HCT116 (cell line): ENCODE data around the gene ZRANB1. TPM values are rescaled to one million over a fixed set of nuclear protein-coding genes. Genes with fewer than 3 reads are reported as not detected.

Experiments
- ATAC-seq: fragments of 200-7000 bp; cut with Tn5 transposase; 2 replicates; pipeline ENCODE4 v1.9.1; 2020; ENCODE audit warnings: mild to moderate bottlenecking, moderate library complexity
- BruUV-seq: library from RNA; stranded (reverse); fragments of 400-500 nt; replicated peaks from 2 replicates; lab custom pipeline; 2021; lab: Mats Ljungman, UMichigan
- CTCF ChIA-PET: fragments of 300-600 bp; sonication (Branson Sonifier 250); formaldehyde crosslinking; loops from one replicate; lab custom pipeline; 2021; ENCODE audit warnings: antibody characterized with exemption; lab: Charles Lee
- POLR2A ChIA-PET: fragments of 300-600, 350-600 bp; sonication (Branson Sonifier 250); formaldehyde crosslinking; loops from one replicate; lab custom pipeline; 2021; ENCODE audit warnings: antibody characterized with exemption; lab: Charles Lee
- RAD21 ChIA-PET, 2 experiments: fragments of 300-600 bp; sonication (Branson Sonifier 250); formaldehyde crosslinking; loops; one replicate each; lab custom pipeline; 2023; ENCODE audit warnings: low total read pairs in 2 of 2; ENCODE audit not compliant: uncharacterized antibody in 2 of 2, unreplicated experiment in 2 of 2, low non-redundant PET in 1 of 2; lab: Charles Lee
- DNase-seq: peaks from one replicate; pipeline ENCODE4 v3.0.0-alpha.2; 2010; ENCODE audit warnings: low read depth, low spot score
- H2AFZ ChIP-seq: fragments of 200-600 bp; shearing (Covaris generic), sonication (generic); 2 replicates; pipeline ENCODE4 v1.6.1; 2017; ENCODE audit warnings: low read depth, mixed run types, mixed read lengths, antibody characterized with exemption, low read length; ENCODE audit not compliant: poor library complexity, severe bottlenecking
- H3K27ac ChIP-seq: 2 replicates; pipeline ENCODE4 v1.5.1; 2012; ENCODE audit warnings: low read depth, low read length
- H3K27me3 ChIP-seq: fragments of 200-600 bp; sonication (generic); 2 replicates; pipeline ENCODE4 v1.6.1; 2016; ENCODE audit warnings: mixed run types, low read length, mixed read lengths; ENCODE audit not compliant: insufficient read depth
- H3K36me3 ChIP-seq, 2 experiments: fragments of 200-500 bp in 1 of 2; fragments of 200-600 bp in 1 of 2; sonication (Bioruptor generic) in 1 of 2; sonication (generic) in 1 of 2; 2 replicates each; pipeline versions ENCODE4 v1.5.1 to v1.6.1; 2014 to 2016; ENCODE audit warnings: low read length in 2 of 2, inconsistent platforms in 1 of 2, mixed read lengths in 1 of 2, mixed run types in 1 of 2; ENCODE audit not compliant: insufficient read depth in 2 of 2, control insufficient read depth in 1 of 2
- H3K4me1 ChIP-seq, 2 experiments: fragments of 200-600 bp in 1 of 2; sonication (generic) in 1 of 2; 2 replicates each; pipeline versions ENCODE4 v1.5.1 to v1.6.1; 2012 to 2017; ENCODE audit warnings: low read length in 2 of 2, inconsistent platforms in 1 of 2, mild to moderate bottlenecking in 1 of 2, mixed read lengths in 1 of 2, mixed run types in 1 of 2, moderate library complexity in 1 of 2; ENCODE audit not compliant: insufficient read depth in 2 of 2, control insufficient read depth in 1 of 2
- H3K4me2 ChIP-seq: fragments of 200-600 bp; sonication (generic); 2 replicates; pipeline ENCODE4 v1.6.1; 2017; ENCODE audit warnings: mixed run types, low read length, mixed read lengths
- H3K4me3 ChIP-seq, 2 experiments: fragments of 200-600 bp in 1 of 2; sonication (generic) in 1 of 2; replicated peaks in 1 of 2; 2 replicates each; pipeline ENCODE4 v1.5.1; 2011 to 2016; ENCODE audit warnings: low read length in 2 of 2, control low read depth in 1 of 2, low read depth in 1 of 2, mild to moderate bottlenecking in 1 of 2, mixed read lengths in 1 of 2, mixed run types in 1 of 2
- H3K79me2 ChIP-seq: fragments of 200-600 bp; sonication (generic); 2 replicates; pipeline ENCODE4 v1.6.1; 2017; ENCODE audit warnings: mild to moderate bottlenecking, mixed run types, low read length, moderate library complexity, mixed read lengths; ENCODE audit not compliant: insufficient read depth
- H3K9ac ChIP-seq: fragments of 200-600 bp; sonication (generic); 2 replicates; pipeline ENCODE4 v1.6.1; 2016; ENCODE audit warnings: low read length, mixed read lengths
- H3K9me2 ChIP-seq: fragments of 200-600 bp; sonication (generic), shearing (Covaris generic); 2 replicates; pipeline ENCODE4 v1.6.1; 2017; ENCODE audit warnings: mixed run types, mild to moderate bottlenecking, moderate library complexity; ENCODE audit not compliant: insufficient read depth
- H3K9me3 ChIP-seq, 2 experiments: fragments of 200-500 bp in 1 of 2; fragments of 200-600 bp in 1 of 2; sonication (Bioruptor generic) in 1 of 2; sonication (generic) in 1 of 2; 2 replicates each; pipeline ENCODE4 v1.6.1; 2014 to 2017; ENCODE audit warnings: low read length in 2 of 2, mixed read lengths in 2 of 2, inconsistent platforms in 1 of 2, low read depth in 1 of 2, mild to moderate bottlenecking in 1 of 2, mixed run types in 1 of 2, moderate library complexity in 1 of 2; ENCODE audit not compliant: control insufficient read depth in 1 of 2, insufficient read depth in 1 of 2
- H4K20me1 ChIP-seq: fragments of 200-600 bp; sonication (generic), shearing (Covaris generic); 2 replicates; pipeline ENCODE4 v1.6.1; 2017; ENCODE audit warnings: mixed run types, mild to moderate bottlenecking, moderate library complexity; ENCODE audit not compliant: insufficient read depth
- CBX3 ChIP-seq: IDR thresholded peaks from 2 replicates; pipeline ENCODE4 v1.6.1; 2012; ENCODE audit warnings: low read depth
- CEBPB ChIP-seq: IDR thresholded peaks from 2 replicates; pipeline ENCODE4 v1.6.1; 2012; ENCODE audit warnings: low read depth
- ELF1 ChIP-seq: IDR thresholded peaks from 2 replicates; pipeline ENCODE4 v1.6.1; 2012; ENCODE audit warnings: low read depth, borderline replicate concordance
- POLR2A ChIP-seq: IDR thresholded peaks from 2 replicates; pipeline ENCODE4 v1.7.0; 2011; ENCODE audit warnings: borderline replicate concordance; ENCODE audit not compliant: insufficient read depth, insufficient read length; ENCODE audit errors: extremely low read depth
- RAD21 ChIP-seq: IDR thresholded peaks from 2 replicates; pipeline ENCODE4 v1.6.1; 2012; ENCODE audit warnings: low read depth, mild to moderate bottlenecking
- REST ChIP-seq: IDR thresholded peaks from 2 replicates; pipeline ENCODE4 v1.6.1; 2012; ENCODE audit warnings: low read depth
- SIN3A ChIP-seq: IDR thresholded peaks from 2 replicates; pipeline ENCODE4 v1.6.1; 2012; ENCODE audit warnings: low read depth
- SP1 ChIP-seq: IDR thresholded peaks from 2 replicates; pipeline ENCODE4 v1.6.1; 2012; ENCODE audit warnings: low read depth
- SRF ChIP-seq: IDR thresholded peaks from 2 replicates; pipeline ENCODE4 v1.6.1; 2012; ENCODE audit warnings: low read depth
- ZBTB33 ChIP-seq: IDR thresholded peaks from 2 replicates; pipeline ENCODE4 v1.6.1; 2011; ENCODE audit warnings: mild to moderate bottlenecking, low read length, moderate library complexity; ENCODE audit not compliant: insufficient replicate concordance; ENCODE audit errors: extremely low read depth
- ZNF274 ChIP-seq: fragments of 200-500 bp; sonication (Bioruptor generic); IDR thresholded peaks from 2 replicates; pipeline ENCODE4 v1.6.1; 2014; ENCODE audit warnings: mild to moderate bottlenecking, low read depth, low read length, inconsistent platforms
- intact Hi-C: fragments of 100-400 bp; cut with micrococcal nuclease; formaldehyde crosslinking; loops from 2 replicates; pipeline ENCODE4 v1.10.0; 2022
- total RNA-seq: library from RNA; stranded (reverse); gene quantifications from one replicate; pipeline ENCODE4 v1.2.1, GENCODE V29; 2021; ENCODE audit not compliant: unreplicated experiment

Gene ZRANB1
- total RNA-seq, 1 experiment from 2014 or later = 23.9 TPM

GRCh38 chr10:124963866-124964720, 22.2 kb downstream of the ZRANB1 start:
- intact Hi-C loops = no loop called here

More at GRCh38 chr10:124963866-124964720, 22.2 kb downstream of the ZRANB1 start:
- BruUV-seq = no TSS peak
- Histone ChIP-seq H3K36me3 (peaks cover 0 to 7% of the 10 kb centered on the region in 2 experiments; a peak in 1 of 4 replicates), H3K79me2 (peaks cover 97% of the 10 kb centered on the region), H3K27me3 (no peaks in the 10 kb centered on the region), H3K4me3 (no peak overlapping the region), H3K9ac (no peak overlapping the region), H4K20me1 (peaks cover 17% of the 10 kb centered on the region; the same call in 1 of the 2 replicates), H3K4me2 (no peak overlapping the region), H3K9me3 (no peaks in the 10 kb centered on the region), H3K27ac (no peak overlapping the region), H3K9me2 (no peaks in the 10 kb centered on the region), H2AFZ (no peak overlapping the region), H3K4me1 (peaks cover 0 to 17% of the 10 kb centered on the region in 2 experiments)
- TF ChIP-seq CEBPB (no peak), ZNF274 (no peak), ELF1 (no peak), SIN3A (no peak), ZBTB33 (no peak), REST (no peak), RAD21 (no peak), POLR2A (no peak), SP1 (no peak), CBX3 (no peak), SRF (no peak)
- DNase-seq (no peak), ATAC-seq (no peak)
- RAD21 ChIA-PET = no interaction called here
- POLR2A ChIA-PET = no interaction called here
- CTCF ChIA-PET = no interaction called here
